ENCODE data around the gene URI1. TPM values are rescaled to one million over a fixed set of nuclear protein-coding genes. Genes with fewer than 3 reads are reported as not detected.

The URI1 gene
- polyA plus RNA-seq, 2 donors, result 12.7 to 25.8 TPM

- 87% methylated on average over 27 of the region's 27 CpGs for WGBS, 2 donors
- Histone ChIP-seq H3K27ac (ENCODE audit: low read depth in 2 of 2, low read length in 1 of 2) (no peak overlapping the region), H3K4me1 (ENCODE audit: control insufficient read depth in 2 of 2, insufficient read depth in 2 of 2, low read length in 1 of 2) (no peaks in the 10 kb centered on the region), H3K27me3 (ENCODE audit: control insufficient read depth in 1 of 2, insufficient read depth in 2 of 2, low read length in 2 of 2) (no peaks in the 10 kb centered on the region), H3K36me3 (ENCODE audit: control insufficient read depth in 2 of 2, insufficient read depth in 2 of 2, low read length in 1 of 2) (no peaks in the 10 kb centered on the region), H3K4me3 (ENCODE audit: low read depth in 1 of 2, low read length in 2 of 2) (no peak overlapping the region), H3K9me3 (ENCODE audit: control insufficient read depth in 2 of 2, insufficient read depth in 1 of 2, low read depth in 1 of 2, low read length in 1 of 2) (no peaks in the 10 kb centered on the region)
These were observed 117.9 kb downstream of the URI1 start for GRCh38 chr19:30059741-30060457.

GRCh38 chr19:30060531-30061222 is 118.6 kb downstream of the URI1 start:
- Histone ChIP-seq H3K4me1 (ENCODE audit: control insufficient read depth in 2 of 2, insufficient read depth in 2 of 2, low read length in 1 of 2) (no peaks in the 10 kb centered on the region), H3K27ac (ENCODE audit: low read depth in 2 of 2, low read length in 1 of 2) (no peak overlapping the region), H3K9me3 (ENCODE audit: control insufficient read depth in 2 of 2, insufficient read depth in 1 of 2, low read depth in 1 of 2, low read length in 1 of 2) (no peaks in the 10 kb centered on the region), H3K27me3 (ENCODE audit: control insufficient read depth in 1 of 2, insufficient read depth in 2 of 2, low read length in 2 of 2) (no peaks in the 10 kb centered on the region), H3K4me3 (ENCODE audit: low read depth in 1 of 2, low read length in 2 of 2) (no peak overlapping the region), H3K36me3 (ENCODE audit: control insufficient read depth in 2 of 2, insufficient read depth in 2 of 2, low read length in 1 of 2) (no peaks in the 10 kb centered on the region)
- WGBS, 2 donors, result 68% methylated on average over 13 of the region's 13 CpGs

GRCh38 chr19:30061223-30062064 is 119.4 kb downstream of the URI1 start:
- no peaks in the 10 kb centered on the region for H3K27me3 ChIP-seq (ENCODE audit: control insufficient read depth in 1 of 2, insufficient read depth in 2 of 2, low read length in 2 of 2)
- no peaks in the 10 kb centered on the region for H3K4me1 ChIP-seq (ENCODE audit: control insufficient read depth in 2 of 2, insufficient read depth in 2 of 2, low read length in 1 of 2)
- no peak overlapping the region for H3K4me3 ChIP-seq (ENCODE audit: low read depth in 1 of 2, low read length in 2 of 2)
- H3K27ac ChIP-seq (ENCODE audit: low read depth in 2 of 2, low read length in 1 of 2), result no peak overlapping the region
- no peaks in the 10 kb centered on the region for H3K9me3 ChIP-seq (ENCODE audit: control insufficient read depth in 2 of 2, insufficient read depth in 1 of 2, low read depth in 1 of 2, low read length in 1 of 2)
- H3K36me3 ChIP-seq (ENCODE audit: control insufficient read depth in 2 of 2, insufficient read depth in 2 of 2, low read length in 1 of 2), result no peaks in the 10 kb centered on the region
- WGBS, 2 donors, result 76 to 82% methylated on average over 26 of the region's 26 CpGs

- 80 to 81% methylated on average over 16 of the region's 16 CpGs for WGBS, 2 donors
These were observed 120.2 kb downstream of the URI1 start for GRCh38 chr19:30062065-30062906.

GRCh38 chr19:30062907-30063649 is 121.0 kb downstream of the URI1 start:
- Histone ChIP-seq H3K9me3 (ENCODE audit: control insufficient read depth in 2 of 2, insufficient read depth in 1 of 2, low read depth in 1 of 2, low read length in 1 of 2) (no peaks in the 10 kb centered on the region), H3K4me1 (ENCODE audit: control insufficient read depth in 2 of 2, insufficient read depth in 2 of 2, low read length in 1 of 2) (no peaks in the 10 kb centered on the region), H3K27me3 (ENCODE audit: control insufficient read depth in 1 of 2, insufficient read depth in 2 of 2, low read length in 2 of 2) (no peaks in the 10 kb centered on the region), H3K27ac (ENCODE audit: low read depth in 2 of 2, low read length in 1 of 2) (no peak overlapping the region), H3K36me3 (ENCODE audit: control insufficient read depth in 2 of 2, insufficient read depth in 2 of 2, low read length in 1 of 2) (no peaks in the 10 kb centered on the region), H3K4me3 (ENCODE audit: low read depth in 1 of 2, low read length in 2 of 2) (no peak overlapping the region)
- 69 to 75% methylated on average over 11 of the region's 11 CpGs for WGBS, 2 donors

More at GRCh38 chr19:30062065-30062906, 120.2 kb downstream of the URI1 start:
- no peak overlapping the region for H3K4me3 ChIP-seq (ENCODE audit: low read depth in 1 of 2, low read length in 2 of 2)
- no peaks in the 10 kb centered on the region for H3K4me1 ChIP-seq (ENCODE audit: control insufficient read depth in 2 of 2, insufficient read depth in 2 of 2, low read length in 1 of 2)
- no peaks in the 10 kb centered on the region for H3K9me3 ChIP-seq (ENCODE audit: control insufficient read depth in 2 of 2, insufficient read depth in 1 of 2, low read depth in 1 of 2, low read length in 1 of 2)
- no peaks in the 10 kb centered on the region for H3K36me3 ChIP-seq (ENCODE audit: control insufficient read depth in 2 of 2, insufficient read depth in 2 of 2, low read length in 1 of 2)
- no peak overlapping the region for H3K27ac ChIP-seq (ENCODE audit: low read depth in 2 of 2, low read length in 1 of 2)
- H3K27me3 ChIP-seq (ENCODE audit: control insufficient read depth in 1 of 2, insufficient read depth in 2 of 2, low read length in 2 of 2), result no peaks in the 10 kb centered on the region

- Histone ChIP-seq H3K27me3 (ENCODE audit: control insufficient read depth in 1 of 2, insufficient read depth in 2 of 2, low read length in 2 of 2) (no peaks in the 10 kb centered on the region), H3K27ac (ENCODE audit: low read depth in 2 of 2, low read length in 1 of 2) (no peak overlapping the region), H3K9me3 (ENCODE audit: control insufficient read depth in 2 of 2, insufficient read depth in 1 of 2, low read depth in 1 of 2, low read length in 1 of 2) (no peaks in the 10 kb centered on the region), H3K4me1 (ENCODE audit: control insufficient read depth in 2 of 2, insufficient read depth in 2 of 2, low read length in 1 of 2) (no peaks in the 10 kb centered on the region), H3K4me3 (ENCODE audit: low read depth in 1 of 2, low read length in 2 of 2) (no peak overlapping the region), H3K36me3 (ENCODE audit: control insufficient read depth in 2 of 2, insufficient read depth in 2 of 2, low read length in 1 of 2) (no peaks in the 10 kb centered on the region)
- WGBS, 2 donors, result 84 to 92% methylated on average over 13 of the region's 13 CpGs
These were observed 121.8 kb downstream of the URI1 start for GRCh38 chr19:30063650-30064347.

- no peak overlapping the region for H3K27ac ChIP-seq (ENCODE audit: low read depth in 2 of 2, low read length in 1 of 2)
- H3K27me3 ChIP-seq (ENCODE audit: control insufficient read depth in 1 of 2, insufficient read depth in 2 of 2, low read length in 2 of 2), result no peaks in the 10 kb centered on the region
- no peaks in the 10 kb centered on the region for H3K4me1 ChIP-seq (ENCODE audit: control insufficient read depth in 2 of 2, insufficient read depth in 2 of 2, low read length in 1 of 2)
- 58 to 68% methylated on average over 19 of the region's 19 CpGs for WGBS, 2 donors
- no peaks in the 10 kb centered on the region for H3K9me3 ChIP-seq (ENCODE audit: control insufficient read depth in 2 of 2, insufficient read depth in 1 of 2, low read depth in 1 of 2, low read length in 1 of 2)
- H3K4me3 ChIP-seq (ENCODE audit: low read depth in 1 of 2, low read length in 2 of 2), result no peak overlapping the region
- H3K36me3 ChIP-seq (ENCODE audit: control insufficient read depth in 2 of 2, insufficient read depth in 2 of 2, low read length in 1 of 2), result no peaks in the 10 kb centered on the region
These were observed 122.3 kb downstream of the URI1 start for GRCh38 chr19:30064348-30064699.

- 62 to 69% methylated on average over 16 of the region's 16 CpGs for WGBS, 2 donors
- H3K4me1 ChIP-seq (ENCODE audit: control insufficient read depth in 2 of 2, insufficient read depth in 2 of 2, low read length in 1 of 2), result no peaks in the 10 kb centered on the region
- H3K27me3 ChIP-seq (ENCODE audit: control insufficient read depth in 1 of 2, insufficient read depth in 2 of 2, low read length in 2 of 2), result no peaks in the 10 kb centered on the region
- H3K27ac ChIP-seq (ENCODE audit: low read depth in 2 of 2, low read length in 1 of 2), result no peak overlapping the region
- no peaks in the 10 kb centered on the region for H3K9me3 ChIP-seq (ENCODE audit: control insufficient read depth in 2 of 2, insufficient read depth in 1 of 2, low read depth in 1 of 2, low read length in 1 of 2)
- H3K36me3 ChIP-seq (ENCODE audit: control insufficient read depth in 2 of 2, insufficient read depth in 2 of 2, low read length in 1 of 2), result no peaks in the 10 kb centered on the region
- no peak overlapping the region for H3K4me3 ChIP-seq (ENCODE audit: low read depth in 1 of 2, low read length in 2 of 2)
These were observed 122.9 kb downstream of the URI1 start for GRCh38 chr19:30064771-30065494.
